ENCODE measurements around the gene BANP.
"Not testable (repeated sequence)": the region's sequence is repeated elsewhere in the genome, so short reads cannot be mapped to it uniquely, and the experiment has no call there.

BANP gene

DNA sequence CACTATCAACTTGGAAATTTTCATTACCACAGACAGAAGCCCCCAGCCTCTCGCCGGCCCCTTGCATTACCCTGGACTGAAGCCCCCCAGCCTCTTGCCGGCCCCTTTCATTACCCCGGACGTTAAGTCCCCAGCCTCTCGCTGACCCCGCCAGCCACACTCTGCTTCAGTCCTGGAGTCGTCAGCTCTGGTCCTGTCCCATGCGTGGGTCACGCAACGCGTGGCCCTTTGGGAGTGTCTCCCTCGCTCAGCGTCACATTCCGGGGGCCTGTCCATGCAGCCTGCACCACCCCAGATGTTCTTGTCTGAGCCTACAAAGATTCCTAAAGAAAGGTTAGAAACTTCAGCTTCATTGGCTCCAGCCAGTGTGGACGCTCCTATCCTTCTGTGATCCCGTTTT is 153.1 kb downstream of the BANP start:
- DNase-seq (ENCODE audit: low spot score), result not testable (repeated sequence)

DNA sequence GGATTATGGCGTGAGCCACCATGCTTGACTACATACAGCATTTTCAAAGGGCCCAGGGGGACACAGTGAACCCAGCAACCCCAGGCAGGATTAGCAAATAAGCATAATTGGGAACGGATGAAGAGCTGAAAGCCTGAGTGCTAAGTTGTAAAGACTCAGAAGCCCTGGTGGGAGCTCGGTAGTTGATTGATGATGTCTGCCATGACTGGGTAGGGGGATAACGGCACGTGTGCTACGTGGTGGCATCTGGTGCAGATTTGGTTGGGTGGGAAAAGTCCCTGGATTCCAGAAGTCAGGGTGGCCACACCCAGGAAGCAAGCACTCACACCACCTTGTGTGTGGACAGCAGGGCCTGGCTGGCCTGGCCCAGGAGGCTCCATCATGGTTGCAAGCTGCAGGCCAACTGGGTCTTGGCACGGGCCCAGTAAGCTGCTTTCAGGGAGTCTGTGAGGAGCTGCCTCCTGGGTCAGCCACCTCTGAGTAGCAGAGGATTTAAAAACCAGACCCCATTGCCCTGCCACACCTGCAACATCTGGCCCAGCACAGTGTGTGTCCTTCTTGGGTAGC is 154.4 kb downstream of the BANP start:
- DNase-seq (ENCODE audit: low spot score), result not testable (repeated sequence)

DNA sequence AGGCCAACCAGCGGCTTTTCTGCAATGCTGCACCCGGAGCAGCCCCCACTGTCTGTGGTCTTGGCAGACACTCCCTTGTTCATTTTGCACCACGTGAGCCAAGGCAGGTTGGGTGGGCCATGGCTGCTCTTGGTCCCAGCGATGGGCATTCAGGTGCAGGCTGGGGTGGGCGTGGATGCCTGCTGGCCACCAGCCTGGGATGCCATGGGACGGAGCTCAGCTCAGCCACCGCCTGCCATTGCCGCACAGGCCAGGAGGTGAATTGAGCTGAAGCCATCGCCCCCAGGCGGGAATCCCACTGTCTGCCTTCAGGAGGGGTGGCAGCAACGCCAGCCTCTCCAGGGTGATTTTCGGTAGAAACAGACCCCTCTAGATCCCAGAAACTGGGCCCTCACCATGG is 155.3 kb downstream of the BANP start:
- not testable (repeated sequence) for DNase-seq (ENCODE audit: low spot score)

DNA sequence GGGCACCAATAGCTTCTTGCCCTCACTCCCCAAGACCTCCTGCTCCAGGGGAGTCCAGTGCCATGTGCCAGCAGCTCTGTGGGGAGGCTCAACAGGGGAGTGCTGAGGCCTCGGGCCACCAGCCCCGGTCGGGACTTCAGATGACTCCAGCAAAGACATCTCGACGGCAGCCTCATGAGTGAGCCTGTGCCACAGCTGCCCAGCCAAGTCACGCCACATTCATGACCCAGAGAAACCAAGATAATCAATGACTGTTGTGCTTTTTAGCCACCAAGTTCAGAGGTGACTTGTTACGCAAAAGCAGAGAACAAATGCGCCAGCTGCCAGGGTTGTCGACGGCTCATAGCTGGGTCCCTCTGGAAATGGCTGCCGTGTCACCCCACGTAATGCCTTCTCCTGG is 157.5 kb downstream of the BANP start:
- no peak for DNase-seq (ENCODE audit: low spot score)

DNA sequence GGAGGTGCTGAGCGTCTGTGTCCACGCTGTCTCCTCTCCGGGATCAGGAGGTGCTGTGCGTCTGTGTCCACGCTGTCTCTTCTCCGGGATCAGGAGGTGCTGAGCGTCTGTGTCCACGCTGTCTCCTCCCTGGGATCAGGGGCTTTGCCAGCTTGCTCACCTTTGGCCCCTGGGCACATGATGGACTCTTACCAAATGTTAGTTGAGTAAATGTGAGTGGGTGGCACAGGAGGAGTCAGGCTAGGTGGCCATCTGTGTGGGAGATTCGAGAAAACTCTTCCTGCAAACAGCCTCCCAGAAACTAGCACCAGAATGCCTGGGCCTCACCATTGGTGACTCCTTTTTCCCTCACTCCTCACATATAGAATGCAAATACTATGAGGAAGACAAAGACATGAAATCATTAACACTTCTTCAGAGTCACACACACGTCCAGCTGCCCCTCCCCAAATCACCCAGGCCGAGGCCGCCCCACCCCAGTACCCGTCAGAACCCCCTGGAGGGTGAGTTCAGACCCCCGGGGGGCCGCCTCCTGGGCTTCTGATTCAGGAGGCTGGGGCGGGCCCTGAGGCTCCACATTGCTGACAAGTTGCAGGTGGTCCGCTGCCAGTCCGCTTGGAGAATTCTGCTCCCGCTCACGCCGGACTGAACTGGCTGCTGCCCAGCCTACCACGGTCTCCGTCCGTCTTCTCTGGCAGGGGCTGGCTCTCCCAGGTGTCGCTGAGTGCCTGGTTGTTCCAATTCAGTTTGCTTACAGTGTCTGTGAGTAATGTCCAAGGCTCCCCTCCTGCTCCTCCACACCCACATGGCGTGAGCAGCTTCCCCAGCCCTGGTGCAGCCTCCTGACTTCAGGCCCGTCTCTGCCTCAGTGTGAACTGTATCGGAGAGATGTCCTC is 158.7 kb downstream of the BANP start:
- DNase-seq (ENCODE audit: low spot score), result not testable (repeated sequence)

DNA sequence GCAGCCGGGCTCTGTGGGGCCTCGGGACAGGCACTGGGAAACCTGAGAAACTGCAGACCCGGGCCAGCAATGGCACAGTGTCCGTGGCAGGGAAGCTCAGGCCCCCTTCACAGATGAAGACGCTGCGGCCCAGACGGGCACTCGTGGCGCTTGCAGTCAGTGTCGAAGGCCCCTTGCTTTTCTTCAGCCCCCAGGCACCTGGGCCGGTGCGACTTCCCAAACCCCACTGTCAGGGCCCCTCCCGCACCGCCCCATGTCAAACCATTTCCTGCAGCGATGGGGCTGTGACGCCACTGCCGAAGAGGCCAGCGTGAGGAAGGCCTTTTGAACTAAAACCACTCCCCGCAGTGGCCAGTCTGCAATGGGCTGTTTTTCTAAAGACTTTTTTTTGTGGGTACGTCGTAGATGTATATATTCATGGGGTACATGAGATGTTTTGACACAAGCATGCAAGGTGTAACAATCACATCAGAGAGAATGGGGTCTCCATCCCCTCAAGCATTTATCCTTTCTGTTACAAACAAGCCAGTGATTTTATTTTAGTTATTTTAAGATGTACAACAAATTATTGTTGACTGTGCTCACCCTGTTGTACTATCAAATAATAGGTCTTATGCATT is 159.8 kb downstream of the BANP start:
- not testable (repeated sequence) for DNase-seq (ENCODE audit: low spot score)

DNA sequence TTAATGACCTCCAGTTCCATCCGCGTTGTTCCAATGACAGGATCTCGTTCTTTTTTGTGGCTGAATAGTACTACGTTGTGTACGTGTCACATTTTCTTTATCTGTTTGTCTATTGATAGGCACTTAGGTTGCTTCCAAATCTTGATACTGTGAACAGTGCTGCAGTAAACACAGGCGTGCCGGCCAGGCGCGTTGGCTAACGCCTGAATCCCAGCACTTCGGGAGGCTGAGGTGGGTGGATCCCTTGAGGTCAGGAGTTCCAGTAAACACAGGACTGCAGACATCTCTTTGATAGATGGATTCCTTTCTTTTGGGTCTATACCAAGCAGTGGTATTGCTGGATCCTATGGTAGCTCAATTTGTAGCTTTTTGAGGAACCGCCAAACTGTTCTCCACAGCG is 160.7 kb downstream of the BANP start:
- DNase-seq (ENCODE audit: low spot score), result not testable (repeated sequence)

DNA sequence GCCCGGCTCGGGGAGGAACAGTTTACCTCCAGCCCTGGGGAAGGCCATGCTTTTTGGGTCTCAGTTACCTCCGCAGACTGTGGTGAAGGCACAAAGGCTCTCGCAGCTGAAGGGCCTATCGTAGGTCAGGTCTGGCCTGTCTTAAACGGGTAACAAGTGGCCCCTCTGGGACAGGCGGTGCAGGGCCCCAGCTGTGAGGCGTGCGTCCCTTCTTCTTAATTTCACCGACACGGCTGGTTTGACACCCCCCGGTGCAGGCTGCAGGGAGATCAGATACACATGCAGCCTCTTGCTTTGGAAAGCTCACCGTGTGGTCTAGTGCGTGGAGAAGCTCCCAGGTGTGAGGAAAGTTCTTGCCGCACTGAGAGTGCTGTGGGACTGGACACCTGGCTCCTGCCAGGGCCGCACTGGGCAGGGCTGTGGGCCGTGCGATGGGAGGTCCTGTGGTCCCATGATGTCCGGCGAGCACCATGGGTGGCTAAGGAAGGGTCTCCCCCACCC is 162.4 kb downstream of the BANP start:
- DNase-seq (ENCODE audit: low spot score), result no peak

DNA sequence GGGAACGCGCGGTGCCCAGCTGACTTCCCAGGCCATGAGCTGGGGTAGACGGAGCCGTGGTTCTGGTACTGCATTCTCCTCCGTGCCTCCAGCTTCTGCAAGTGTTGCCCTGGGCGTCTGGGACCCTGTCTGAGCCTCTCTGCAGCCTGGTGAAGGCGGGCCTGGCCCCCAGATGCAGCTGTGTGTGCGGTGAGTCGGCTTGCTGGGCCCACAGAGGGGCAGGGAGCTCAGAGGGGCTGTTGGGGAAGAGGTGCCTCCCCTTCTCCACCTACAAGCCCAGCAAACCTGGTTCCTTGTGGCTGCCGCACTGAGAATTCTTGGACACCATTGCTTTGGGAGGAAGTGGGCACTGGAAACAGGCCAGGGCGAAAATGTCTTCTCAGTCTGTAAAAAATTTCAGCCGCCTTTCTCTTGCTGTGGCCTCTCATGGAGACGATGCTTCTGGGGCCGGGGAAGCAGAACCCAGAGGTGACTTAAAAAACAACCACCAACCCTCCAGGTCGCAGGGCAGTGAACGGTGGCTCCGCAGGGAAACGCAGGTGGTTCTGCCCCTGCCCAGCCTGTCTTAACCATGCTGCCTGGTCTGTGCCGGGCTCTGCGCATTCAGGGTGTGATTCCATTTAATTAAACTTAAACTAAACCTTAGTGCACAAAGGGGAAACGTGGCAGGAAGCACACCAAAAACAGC is 163.5 kb downstream of the BANP start:
- not testable (repeated sequence) for DNase-seq (ENCODE audit: low spot score)

DNA sequence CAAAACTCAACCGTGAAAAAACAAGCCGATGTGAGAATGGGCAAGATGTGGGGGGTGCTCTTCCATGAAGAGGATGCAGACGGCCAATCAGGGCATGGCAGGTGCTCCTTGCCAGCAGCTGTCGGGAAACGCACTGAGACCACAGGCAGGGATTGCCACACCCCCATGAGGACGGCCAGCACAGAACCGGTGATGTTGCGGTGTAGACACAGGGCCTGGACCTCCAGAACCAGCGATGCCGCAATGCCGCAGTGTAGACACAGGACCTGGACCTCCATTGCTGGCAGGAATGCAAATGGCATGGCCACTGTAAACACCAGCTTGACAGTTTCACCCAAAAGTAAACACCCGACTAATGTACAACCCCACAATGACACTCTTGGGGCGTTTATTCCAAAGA is 164.9 kb downstream of the BANP start:
- DNase-seq (ENCODE audit: low spot score), result no peak

DNA sequence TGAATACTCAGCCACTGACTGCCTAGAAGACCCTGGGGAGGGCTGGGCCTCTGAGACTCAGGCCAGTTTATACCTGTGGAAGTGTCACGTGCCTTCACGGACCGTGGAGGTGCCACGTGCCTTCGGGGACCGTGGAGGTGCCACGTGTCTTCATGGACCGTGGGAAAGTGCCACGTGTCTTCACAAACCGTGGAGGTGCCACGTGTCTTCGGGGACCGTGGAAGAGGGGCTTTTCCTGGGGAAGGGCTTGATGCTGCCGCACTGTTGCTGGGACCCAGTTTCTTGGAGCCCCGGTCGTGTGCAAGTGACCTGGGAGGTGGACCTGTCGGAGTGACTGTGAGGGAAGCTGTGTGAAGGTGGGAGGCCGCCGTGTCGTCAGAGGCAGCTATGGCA is 166.2 kb downstream of the BANP start:
- DNase-seq (ENCODE audit: low spot score), result no peak

DNA sequence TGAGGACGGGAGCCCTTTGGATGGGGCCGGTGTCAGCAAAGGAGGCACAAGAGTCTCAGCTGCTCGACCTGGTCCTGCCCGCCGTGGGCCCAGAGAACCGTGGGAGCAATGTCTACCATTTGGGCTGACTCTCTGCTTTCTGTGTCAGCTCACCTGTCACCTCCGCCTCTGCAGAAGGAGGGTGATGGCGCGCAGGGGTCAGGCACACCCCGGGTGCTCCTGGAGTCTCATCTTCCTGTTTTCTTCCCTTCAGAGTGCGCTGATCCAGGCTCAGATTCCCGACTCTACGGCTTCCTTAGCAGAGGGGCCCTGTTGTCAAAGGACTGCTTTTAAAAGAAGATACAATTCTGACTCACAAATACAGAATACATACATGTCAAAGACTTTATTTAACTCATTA is 167.1 kb downstream of the BANP start:
- DNase-seq (ENCODE audit: low spot score), result no peak

DNA sequence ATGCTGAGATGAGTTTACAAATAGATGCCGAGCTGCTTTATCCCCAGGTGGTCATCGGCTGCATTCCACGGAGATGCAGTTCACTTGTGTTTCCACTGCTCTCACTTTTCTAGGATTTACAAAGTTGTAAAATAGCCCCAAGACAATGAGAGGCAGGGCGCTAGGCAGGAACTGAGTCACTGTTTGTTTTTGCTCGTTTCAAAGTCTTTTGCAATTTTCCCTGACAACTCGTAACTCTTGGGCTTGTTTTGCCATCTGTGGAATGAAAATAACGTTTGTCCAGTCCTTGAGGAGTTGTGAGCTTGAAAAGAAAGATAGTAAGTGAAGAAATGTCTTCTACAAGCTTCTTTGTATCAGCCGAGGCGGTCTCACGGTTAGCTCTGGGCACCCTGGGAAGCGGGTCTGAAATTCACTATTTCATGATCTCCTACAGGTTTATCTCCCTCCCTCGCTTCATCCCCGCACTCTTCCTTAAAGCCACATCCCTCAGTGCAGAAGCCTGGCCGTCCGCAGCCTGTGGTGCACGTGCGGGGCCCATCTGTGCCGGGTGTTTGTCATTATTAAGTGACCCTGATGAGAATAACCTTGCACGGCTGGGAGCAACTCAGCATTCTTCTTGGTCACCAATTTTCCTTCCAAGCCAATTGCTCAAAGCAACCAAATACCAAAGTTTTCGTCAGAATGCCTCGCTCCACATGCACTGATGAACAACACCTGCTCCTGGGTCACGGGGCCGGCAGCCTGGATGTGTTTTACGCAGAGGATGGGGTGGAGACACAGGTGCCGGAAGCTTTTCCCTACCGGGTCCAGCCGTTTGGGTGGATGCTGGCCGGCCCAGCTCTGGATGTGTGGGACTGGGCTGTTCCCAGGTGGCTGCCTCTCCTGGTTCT is 167.9 kb downstream of the BANP start:
- peak; percentile 57 for DNase-seq (ENCODE audit: low spot score)

DNA sequence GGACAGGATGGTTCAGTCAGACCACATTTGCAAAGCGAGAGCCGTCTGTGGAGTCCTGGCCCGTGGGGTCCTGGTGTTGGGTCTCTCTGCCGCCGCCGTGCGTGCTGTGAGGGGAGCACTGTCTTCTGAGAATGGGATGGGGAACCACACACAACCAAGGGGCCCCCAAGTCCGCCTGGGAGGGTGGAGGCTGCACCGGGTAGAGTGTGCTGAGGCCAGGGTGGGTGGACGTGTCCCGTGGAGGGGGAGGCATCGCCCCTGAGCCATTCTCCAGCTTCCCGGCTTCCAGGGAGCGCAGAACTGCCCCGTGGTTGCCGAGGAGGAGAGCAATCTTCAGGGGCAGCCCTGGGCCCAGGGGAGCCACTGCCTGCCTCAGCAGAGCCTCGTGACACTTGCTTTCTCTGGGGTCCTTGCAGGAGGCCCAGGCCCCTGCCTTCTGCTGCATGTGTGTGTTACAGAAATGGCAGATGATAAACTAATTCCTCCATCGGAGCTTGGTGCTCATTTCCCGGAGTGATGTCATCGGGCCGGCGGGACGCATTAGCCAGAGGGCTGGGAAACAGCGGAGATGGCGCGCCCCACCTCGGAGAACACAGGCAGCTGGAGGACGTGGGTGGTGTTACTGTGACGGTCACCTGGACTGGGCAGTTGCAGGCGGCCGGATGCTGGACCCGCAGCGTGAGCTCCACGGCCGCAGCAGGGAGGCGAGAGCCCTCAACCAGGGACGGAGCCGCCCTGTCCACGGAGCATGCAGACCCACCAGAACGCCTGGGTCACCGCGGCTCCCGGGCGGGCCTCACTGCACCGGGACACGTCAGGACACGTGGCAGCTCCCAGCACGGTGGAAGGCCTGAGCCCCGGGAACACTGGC is 168.9 kb downstream of the BANP start:
- not testable (repeated sequence) for DNase-seq (ENCODE audit: low spot score)

DNA sequence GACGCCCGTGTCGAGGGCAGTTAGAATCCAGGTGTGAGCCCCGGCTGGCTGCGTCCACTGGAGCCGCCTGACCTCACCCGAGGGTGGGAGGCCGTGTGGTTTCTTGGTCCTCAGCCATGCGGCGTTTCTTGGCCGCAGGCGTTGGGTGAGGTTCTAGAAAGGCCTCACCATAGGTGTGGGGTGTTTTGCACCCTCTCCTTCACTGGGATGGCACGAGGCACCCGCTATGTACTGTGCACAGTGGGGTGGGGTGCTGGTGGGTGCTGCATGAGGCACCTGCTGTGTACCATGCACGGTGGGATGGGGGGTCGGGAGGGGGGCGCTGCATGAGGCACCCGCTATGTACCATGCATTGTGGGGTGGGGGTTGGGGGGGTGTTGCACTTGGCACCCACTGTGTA is 169.6 kb downstream of the BANP start:
- no peak for DNase-seq (ENCODE audit: low spot score)

DNA sequence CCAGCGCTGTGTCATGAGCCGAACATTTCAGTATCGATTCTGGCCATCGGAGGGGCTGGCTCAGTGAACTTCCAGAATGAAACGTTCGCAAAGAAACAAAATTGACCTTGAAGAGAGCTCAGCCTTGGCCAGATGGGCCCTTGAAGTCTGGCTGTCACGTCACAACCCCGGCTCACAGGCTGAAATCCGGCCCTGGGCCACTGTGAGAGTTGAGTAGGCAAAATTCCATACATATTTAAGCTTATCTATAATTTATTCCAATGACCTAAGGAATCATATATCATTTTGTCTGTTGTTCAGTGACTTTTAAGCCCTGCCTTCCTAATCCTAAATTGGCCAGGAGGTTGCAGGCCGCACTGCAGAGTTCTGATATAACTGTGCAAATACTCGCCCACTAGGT is 170.2 kb downstream of the BANP start:
- not testable (repeated sequence) for DNase-seq (ENCODE audit: low spot score)

DNA sequence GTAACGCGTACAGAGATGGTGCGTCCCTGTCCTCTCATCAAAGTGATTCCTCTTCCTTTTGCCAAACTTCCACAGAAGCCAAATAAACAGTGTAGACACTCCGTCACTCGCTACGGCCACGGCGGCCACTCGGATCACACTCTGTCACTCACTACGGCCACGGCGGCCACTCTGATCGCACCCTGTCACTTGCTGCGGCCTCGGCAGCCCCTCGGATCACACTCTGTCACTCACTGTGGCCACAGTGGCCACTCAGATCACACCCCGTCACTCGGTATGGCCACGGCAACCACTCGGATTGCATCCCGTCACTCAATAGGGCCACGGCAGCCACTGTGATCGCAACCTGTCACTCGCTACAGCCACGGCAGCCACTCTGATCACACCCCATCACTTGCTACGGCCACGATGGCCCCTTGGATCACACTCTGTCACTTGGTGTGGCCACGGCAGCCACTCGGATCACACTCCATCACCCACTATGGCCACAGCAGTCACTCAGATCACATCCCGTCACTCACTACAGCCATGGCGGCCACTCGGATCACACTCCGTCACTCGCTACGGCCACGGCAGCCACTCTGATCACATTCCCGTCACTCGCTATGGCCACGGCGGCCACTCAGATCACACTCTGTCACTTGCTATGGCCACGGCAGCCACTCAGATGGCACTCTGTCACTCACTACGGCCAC is 170.8 kb downstream of the BANP start:
- no peak for DNase-seq (ENCODE audit: low spot score)
